Stimulated activated CD4-positive, alpha-beta T cell treated with anti-CD3 and anti-CD28 coated beads, Interleukin-1b, Interleukin-23, amount 100 ng/mL, for 24 hours (primary cell): ENCODE data around the gene IRS2.

Experiments
- DNase-seq, 4 experiments: peaks; one replicate each; pipeline ENCODE4 v3.0.0-alpha.2; 2020; ENCODE audit warnings: low read depth in 4 of 4, low spot score in 1 of 4

The IRS2 gene

GRCh38 chr13:109807345-109807744 lies 21.0 kb upstream of the IRS2 start:
- no peak for DNase-seq

GRCh38 chr13:109804654-109805053 lies 18.3 kb upstream of the IRS2 start:
- no peak for DNase-seq

GRCh38 chr13:109803825-109804224 lies 17.4 kb upstream of the IRS2 start:
- no peak for DNase-seq

- DNase-seq, result no peak
These were observed 16.6 kb upstream of the IRS2 start for GRCh38 chr13:109802936-109803335.

- no peak for DNase-seq
These were observed 8.6 kb upstream of the IRS2 start for GRCh38 chr13:109795011-109795410.

GRCh38 chr13:109794095-109794494 lies 7.7 kb upstream of the IRS2 start:
- DNase-seq, result no peak

- DNase-seq, result no peak
These were observed 6.2 kb upstream of the IRS2 start for GRCh38 chr13:109792416-109793059.

- no peak for DNase-seq
These were observed 4.7 kb upstream of the IRS2 start for GRCh38 chr13:109790942-109791605.

GRCh38 chr13:109790086-109790485 lies 3.7 kb upstream of the IRS2 start:
- no peak for DNase-seq

- DNase-seq, result no peak
These were observed 2.9 kb upstream of the IRS2 start for GRCh38 chr13:109789262-109789661.

- DNase-seq, result no peak
These were observed 2.2 kb upstream of the IRS2 start for GRCh38 chr13:109788372-109789111.

GRCh38 chr13:109787135-109787954 lies 962 bp upstream of the IRS2 start:
- DNase-seq, result no peak

GRCh38 chr13:109785892-109786450 lies 412 bp downstream of the IRS2 start:
- no peak for DNase-seq

GRCh38 chr13:109785141-109785891 lies 1.1 kb downstream of the IRS2 start:
- no peak for DNase-seq

- DNase-seq, result peak in 3 of 4 experiments; percentile 53 to 55 (median 53)
These were observed 1.7 kb downstream of the IRS2 start for GRCh38 chr13:109784590-109785140.

GRCh38 chr13:109783815-109784589 lies 2.4 kb downstream of the IRS2 start:
- DNase-seq, result no peak

GRCh38 chr13:109783447-109783814 lies 3.0 kb downstream of the IRS2 start:
- DNase-seq, result no peak

- no peak for DNase-seq
These were observed 3.5 kb downstream of the IRS2 start for GRCh38 chr13:109782823-109783431.
